Lower leg skin (tissue), 4 donors: ENCODE results near the gene DNAJC18. TPM values are rescaled to one million over a fixed set of nuclear protein-coding genes. Genes with fewer than 3 reads are reported as not detected.

Experiments used
- DNase-seq, 2 donors: peaks; one replicate each; pipeline ENCODE4 v3.0.0-alpha.2; 2019; ENCODE audit warnings: low spot score in 2 of 2
- H3K4me3 ChIP-seq: fragments of 200-600 bp; sonication (generic); 2 replicates; pipeline ENCODE4 v1.5.1; 2017; ENCODE audit warnings: mild to moderate bottlenecking, low read depth; ENCODE audit not compliant: poor library complexity, severe bottlenecking
- POLR2A ChIP-seq, 2 donors: fragments of 450-650 bp; IDR thresholded peaks; one replicate each; pipeline ENCODE4 v1.6.1; 2016 to 2017; ENCODE audit warnings: antibody characterized with exemption in 2 of 2, mild to moderate bottlenecking in 1 of 2, moderate library complexity in 1 of 2
- WGBS, 2 donors: methylation state at CpG; one replicate each; pipeline ENCODE4 v1.1.5; 2018; 5-methylcytosine and 5-hydroxymethylcytosine counted together
- intact Hi-C: fragments of 100-400 bp; cut with DNase I; formaldehyde crosslinking; loops from one replicate; pipeline ENCODE4 v1.15.0; 2023; ENCODE audit warnings: low total_unique reads
- total RNA-seq, 4 donors: library from RNA; depleted of rRNA; stranded (reverse); fragments of >200 nt; gene quantifications; one replicate each; pipeline ENCODE4 v1.1.0, GENCODE V29; 2016
- TF ChIP-seq, protein P1 (sequence below), 3 donors: fragments of 450-650 bp; IDR thresholded peaks; one replicate each; pipeline ENCODE4 v1.5.1; 2016; ENCODE audit warnings: antibody characterized with exemption in 3 of 3, mild to moderate bottlenecking in 3 of 3, moderate library complexity in 2 of 3

Gene DNAJC18
- total RNA-seq, 4 donors from 2014 or later, result 1.6 to 5.9 (median 3.5) TPM

DNA sequence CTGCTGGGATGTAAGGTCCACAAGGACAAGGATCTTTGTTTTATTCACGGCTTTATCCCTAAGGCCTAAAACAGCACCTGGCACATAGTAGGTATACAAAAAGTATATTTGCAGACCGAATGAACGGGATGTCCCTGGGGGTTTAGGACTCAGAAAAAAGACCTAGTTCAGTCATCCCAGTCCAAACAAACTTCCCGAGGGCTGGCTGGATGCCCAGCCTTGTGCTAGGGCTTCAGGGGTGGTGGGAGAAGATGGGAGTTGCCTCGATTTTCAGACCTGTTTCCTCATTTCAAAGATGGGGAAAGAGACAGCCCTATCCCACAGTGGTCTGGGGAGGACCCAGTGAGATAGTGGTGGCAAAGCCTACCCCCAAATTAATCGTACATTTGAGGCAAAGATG lies 41.4 kb downstream of the DNAJC18 start:
- no peak for DNase-seq
- no peak overlapping the region for H3K4me3 ChIP-seq
- 48 to 49% methylated on average over 6 of the region's 6 CpGs for WGBS, 2 donors
- intact Hi-C loops, result no loop called here
- no peak for TF ChIP-seq POLR2A (IDR thresholded peaks at IDR 0.05)
- TF ChIP-seq, protein P1, sequence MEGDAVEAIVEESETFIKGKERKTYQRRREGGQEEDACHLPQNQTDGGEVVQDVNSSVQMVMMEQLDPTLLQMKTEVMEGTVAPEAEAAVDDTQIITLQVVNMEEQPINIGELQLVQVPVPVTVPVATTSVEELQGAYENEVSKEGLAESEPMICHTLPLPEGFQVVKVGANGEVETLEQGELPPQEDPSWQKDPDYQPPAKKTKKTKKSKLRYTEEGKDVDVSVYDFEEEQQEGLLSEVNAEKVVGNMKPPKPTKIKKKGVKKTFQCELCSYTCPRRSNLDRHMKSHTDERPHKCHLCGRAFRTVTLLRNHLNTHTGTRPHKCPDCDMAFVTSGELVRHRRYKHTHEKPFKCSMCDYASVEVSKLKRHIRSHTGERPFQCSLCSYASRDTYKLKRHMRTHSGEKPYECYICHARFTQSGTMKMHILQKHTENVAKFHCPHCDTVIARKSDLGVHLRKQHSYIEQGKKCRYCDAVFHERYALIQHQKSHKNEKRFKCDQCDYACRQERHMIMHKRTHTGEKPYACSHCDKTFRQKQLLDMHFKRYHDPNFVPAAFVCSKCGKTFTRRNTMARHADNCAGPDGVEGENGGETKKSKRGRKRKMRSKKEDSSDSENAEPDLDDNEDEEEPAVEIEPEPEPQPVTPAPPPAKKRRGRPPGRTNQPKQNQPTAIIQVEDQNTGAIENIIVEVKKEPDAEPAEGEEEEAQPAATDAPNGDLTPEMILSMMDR (IDR thresholded peaks at IDR 0.05), result no peak

DNA sequence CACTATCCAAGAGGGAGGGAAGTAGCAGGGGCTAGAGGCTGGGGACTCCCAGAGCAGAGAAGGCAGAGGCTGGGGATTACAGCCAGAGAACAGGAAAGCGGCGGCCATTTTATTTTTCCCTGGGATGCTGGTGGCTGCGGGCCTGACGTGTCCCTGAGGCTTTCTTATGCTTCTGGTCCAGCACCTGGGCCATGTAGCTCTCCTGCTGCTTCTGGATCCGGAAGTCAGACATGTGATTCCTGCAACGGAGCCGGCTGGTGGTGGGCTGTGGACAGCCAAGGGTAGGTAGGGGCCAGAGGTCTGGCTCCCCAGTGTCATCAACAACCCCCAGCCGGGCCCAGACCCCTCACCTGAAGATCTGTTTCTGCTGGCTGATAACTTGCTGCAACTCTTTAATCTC lies 42.6 kb downstream of the DNAJC18 start:
- DNase-seq, result no peak
- intact Hi-C loops, result no loop called here
- WGBS, 2 donors, result 93 to 98% methylated on average over 8 of the region's 8 CpGs
- no peak overlapping the region for H3K4me3 ChIP-seq
- TF ChIP-seq, protein P1 (IDR thresholded peaks at IDR 0.05), result no peak
- TF ChIP-seq POLR2A (IDR thresholded peaks at IDR 0.05), result no peak

DNA sequence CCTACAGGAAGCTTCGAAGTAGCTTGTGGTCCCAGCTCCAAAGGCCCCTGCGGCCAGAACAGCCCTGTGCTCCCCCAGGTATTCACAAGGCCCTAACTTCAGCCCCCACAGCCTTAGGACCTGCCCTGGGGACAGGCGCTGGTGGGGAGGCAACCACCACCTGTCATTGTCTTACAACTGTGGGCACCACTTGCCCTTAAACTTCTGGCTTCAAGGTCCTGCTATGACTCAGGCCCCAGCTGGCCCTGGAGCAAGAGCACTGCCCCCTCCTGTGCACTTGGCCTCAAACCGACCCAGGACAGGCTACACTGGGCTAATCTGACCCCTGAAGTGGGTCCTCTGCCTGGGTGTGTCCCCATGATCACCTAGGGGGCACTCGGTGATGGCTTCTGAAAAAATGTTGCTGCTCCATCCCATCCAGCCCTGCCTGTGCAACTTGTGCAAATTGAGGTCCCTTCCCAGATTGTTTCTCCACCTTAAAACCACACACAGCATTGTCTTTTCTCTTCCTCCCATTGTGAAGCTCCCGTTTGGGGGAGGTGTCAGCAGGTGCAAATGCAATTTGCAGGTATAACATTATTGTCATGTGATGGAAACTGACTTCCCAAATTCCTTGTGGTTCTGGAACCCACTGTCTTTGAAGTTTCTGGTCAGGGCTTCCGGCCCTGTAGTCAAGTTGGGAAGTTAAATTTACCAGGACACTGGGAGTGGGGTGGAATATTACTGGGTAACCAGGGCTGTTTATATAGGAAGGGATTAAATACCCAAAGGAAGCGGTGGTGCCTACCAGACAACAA lies 43.3 kb downstream of the DNAJC18 start:
- DNase-seq, result no peak
- TF ChIP-seq, protein P1 (IDR thresholded peaks at IDR 0.05), result no peak
- no peak for TF ChIP-seq POLR2A (IDR thresholded peaks at IDR 0.05)
- no peak overlapping the region for H3K4me3 ChIP-seq
- WGBS, 2 donors, result 85 to 89% methylated on average over 8 of the region's 8 CpGs
- intact Hi-C loops, result no loop called here

DNA sequence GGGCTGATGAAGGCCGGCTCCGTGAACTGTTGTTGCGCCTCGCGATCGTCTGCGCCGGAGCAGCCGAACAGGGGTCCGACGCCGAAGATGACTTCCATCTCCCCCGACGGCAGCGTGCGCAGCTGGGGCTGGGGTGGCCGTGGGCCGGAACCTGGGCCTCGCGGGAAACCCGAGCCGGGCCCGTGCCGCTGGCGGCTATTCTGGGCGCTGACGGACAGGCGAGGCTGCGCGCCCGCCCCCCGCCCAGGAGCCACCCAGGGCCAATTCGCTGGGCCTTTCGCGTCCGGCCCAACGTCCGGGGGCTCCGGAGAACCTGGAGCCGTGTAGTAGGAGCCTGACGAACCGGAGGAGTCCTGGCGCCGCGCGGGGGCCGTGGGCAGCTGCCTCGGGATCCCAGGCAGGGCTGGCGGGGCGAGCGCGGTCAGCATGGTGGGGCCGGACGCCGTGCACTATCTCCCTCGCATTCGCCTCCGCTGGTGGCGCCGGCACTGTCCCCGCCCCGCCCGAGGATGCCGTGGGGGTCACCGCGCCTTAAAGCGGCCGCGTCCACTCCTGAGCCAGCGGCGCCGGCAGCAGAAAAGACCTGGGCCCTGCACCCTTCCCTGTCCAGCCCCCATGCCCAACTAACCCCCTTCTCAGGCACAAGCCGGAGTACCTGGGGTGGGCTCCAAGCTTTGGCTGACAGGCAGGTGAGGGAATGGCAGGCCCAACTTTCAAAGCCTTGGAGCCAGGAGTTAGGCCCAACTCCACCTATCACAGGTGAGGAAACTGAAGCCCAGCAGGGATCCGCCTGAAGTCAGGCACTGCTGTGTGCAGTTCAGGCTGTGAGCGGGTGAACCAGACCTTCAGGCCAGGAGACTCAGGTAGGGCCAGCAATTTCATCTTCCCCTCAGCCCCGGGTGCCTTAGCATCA lies 44.4 kb downstream of the DNAJC18 start, which contains the start of gene PROB1:
PROB1 (minus strand) TSS at position 451 of the 913 bp plus-strand sequence; CDS start at position 428, 23 bp downstream.
- no peak for DNase-seq
- H3K4me3 ChIP-seq, result no peak within 1 kb of the TSS
- intact Hi-C loops, result no loop called here
- TF ChIP-seq, protein P1 (IDR thresholded peaks at IDR 0.05), result no peak
- no peak for TF ChIP-seq POLR2A (IDR thresholded peaks at IDR 0.05)
- WGBS, 2 donors, result 51 to 63% methylated on average over 35 to 64 of the region's 76 CpGs

DNA sequence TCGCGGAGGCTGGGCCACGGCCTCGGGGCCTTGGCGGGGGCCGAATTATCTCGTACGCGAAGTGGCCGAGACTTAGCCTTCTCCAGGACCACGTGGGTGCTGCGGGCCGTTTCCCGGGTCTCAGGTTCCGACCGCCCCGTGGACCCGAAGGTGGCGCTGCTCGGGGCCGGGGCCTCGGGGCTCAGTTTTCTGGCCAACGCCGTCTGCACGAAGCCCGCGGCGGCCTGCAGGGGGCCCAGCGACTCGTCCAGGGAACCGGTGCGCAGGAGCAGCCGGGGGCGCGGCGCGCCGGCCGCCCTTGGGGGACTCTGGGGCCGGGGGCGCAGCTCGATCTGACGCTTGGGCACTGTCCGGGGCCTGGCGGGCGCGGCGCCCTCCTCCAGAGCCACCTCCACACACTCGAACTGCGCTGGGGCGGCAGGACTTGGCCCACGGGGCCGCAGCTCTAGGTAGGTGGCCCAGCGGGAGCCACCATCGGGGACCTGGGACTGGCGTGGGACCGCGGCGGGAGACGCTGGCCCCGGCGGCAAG lies 45.1 kb downstream of the DNAJC18 start:
- DNase-seq, result no peak
- WGBS, 2 donors, result 3% methylated on average over 22 of the region's 62 CpGs; no CpG with 5 or more reads in 1 of the 2 donors
- H3K4me3 ChIP-seq, result no peak overlapping the region
- intact Hi-C loops, result no loop called here
- TF ChIP-seq, protein P1 (IDR thresholded peaks at IDR 0.05), result no peak
- TF ChIP-seq POLR2A (IDR thresholded peaks at IDR 0.05), result no peak
